ENCODE data around the gene PI16.

The PI16 gene

DNA sequence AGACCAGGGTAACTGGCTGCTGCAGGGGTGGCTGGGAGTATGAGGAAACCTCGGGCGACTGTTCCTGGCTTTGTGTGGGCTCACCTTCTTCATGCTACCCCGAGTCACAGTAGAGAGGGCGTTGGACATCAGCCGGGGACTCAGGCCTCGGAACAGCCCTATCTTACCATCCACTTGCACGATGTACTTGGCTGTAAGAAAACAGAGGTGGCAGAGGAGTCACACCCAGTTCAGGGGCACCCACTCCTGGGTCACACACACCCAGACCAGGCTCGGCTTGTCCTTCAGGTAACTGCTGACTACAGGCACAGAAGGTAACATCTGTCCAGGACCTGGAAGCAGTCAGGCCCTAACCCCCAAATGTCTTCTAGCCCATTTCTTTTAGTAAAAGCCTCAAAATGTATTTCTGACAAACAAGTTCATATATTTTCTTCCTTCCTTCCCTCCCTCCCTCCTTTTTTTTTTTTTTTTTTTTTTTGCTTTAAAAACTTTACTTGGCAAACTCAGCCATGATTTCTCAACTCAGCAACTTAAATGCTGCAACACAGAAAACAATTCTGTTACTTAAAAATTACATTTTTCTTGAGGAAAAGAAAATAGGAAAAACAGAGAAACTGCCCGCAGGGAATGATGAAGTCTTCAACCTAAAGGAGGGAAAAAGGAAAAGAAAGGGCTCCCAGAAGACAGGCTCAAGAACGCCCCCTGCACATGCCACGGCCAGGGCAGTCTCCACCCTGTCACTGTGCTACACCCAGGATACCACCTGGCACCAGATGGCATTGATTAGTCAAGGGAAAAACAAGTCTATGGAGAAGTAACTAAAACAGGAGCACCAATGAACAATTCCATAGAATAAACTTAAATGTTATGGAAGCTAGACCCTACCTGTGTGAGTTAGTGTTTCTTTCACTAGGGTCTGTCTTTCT is 24.1 kb downstream of the PI16 start:
- Histone ChIP-seq H3K36me3 (ENCODE audit: control insufficient read depth, insufficient read depth, low read length) (peaks cover 45% of the 10 kb centered on the region), H3K4me3 (replicated peaks; ENCODE audit: low read depth, low read length) (no peak overlapping the region), H3K27me3 (replicated peaks; ENCODE audit: control insufficient read depth, insufficient read depth, low read length) (no peaks in the 10 kb centered on the region)
- no peak for DNase-seq (ENCODE audit: extremely low read depth, insufficient read length)
- TF ChIP-seq, protein P1, sequence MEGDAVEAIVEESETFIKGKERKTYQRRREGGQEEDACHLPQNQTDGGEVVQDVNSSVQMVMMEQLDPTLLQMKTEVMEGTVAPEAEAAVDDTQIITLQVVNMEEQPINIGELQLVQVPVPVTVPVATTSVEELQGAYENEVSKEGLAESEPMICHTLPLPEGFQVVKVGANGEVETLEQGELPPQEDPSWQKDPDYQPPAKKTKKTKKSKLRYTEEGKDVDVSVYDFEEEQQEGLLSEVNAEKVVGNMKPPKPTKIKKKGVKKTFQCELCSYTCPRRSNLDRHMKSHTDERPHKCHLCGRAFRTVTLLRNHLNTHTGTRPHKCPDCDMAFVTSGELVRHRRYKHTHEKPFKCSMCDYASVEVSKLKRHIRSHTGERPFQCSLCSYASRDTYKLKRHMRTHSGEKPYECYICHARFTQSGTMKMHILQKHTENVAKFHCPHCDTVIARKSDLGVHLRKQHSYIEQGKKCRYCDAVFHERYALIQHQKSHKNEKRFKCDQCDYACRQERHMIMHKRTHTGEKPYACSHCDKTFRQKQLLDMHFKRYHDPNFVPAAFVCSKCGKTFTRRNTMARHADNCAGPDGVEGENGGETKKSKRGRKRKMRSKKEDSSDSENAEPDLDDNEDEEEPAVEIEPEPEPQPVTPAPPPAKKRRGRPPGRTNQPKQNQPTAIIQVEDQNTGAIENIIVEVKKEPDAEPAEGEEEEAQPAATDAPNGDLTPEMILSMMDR (IDR thresholded peaks at IDR 0.05; ENCODE audit: insufficient read depth, low read length, poor library complexity, severe bottlenecking): no peak

DNA sequence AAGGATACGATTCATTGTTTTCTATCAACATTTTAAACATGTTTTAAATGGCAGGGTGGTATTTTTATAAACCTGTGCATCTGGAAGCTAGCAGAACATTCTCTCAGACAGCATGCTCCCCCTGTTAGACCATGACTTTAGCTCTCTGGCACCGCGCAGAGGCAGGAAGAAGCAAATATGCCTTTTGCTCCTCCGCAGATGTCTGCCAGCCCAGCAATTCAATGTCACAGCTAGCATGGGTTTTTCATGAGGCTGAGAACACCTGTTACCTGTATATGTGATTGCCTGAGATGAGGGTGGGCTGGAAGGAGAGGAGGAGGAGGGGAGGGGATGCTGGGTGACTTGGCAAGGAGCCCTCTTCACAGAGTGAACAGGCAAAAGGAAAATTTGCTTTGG is 24.8 kb downstream of the PI16 start:
- no peak for DNase-seq (ENCODE audit: extremely low read depth, insufficient read length)
- Histone ChIP-seq H3K4me3 (replicated peaks; ENCODE audit: low read depth, low read length) (no peak overlapping the region), H3K27me3 (replicated peaks; ENCODE audit: control insufficient read depth, insufficient read depth, low read length) (no peaks in the 10 kb centered on the region), H3K36me3 (ENCODE audit: control insufficient read depth, insufficient read depth, low read length) (peaks cover 43% of the 10 kb centered on the region)
- TF ChIP-seq, protein P1 (IDR thresholded peaks at IDR 0.05; ENCODE audit: insufficient read depth, low read length, poor library complexity, severe bottlenecking): peak; percentile 46

DNA sequence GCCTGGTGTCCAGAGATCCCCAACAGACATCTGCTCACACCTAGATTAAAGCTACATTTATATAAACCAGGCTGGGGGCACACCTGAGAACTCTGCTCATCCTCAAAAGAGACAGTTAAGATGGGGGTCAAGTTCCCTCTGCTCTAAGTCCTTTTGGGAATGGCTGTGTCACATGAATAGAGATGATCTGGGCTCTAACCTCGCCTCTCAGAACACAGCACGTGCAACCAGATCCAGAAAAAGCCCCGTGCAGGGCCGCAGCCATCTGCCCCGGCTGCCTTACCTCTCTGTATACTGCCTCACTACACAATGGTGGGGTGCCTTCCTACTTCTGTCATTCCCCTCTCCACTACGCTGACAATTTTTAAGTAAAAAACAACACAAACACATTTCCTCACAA is 25.6 kb downstream of the PI16 start:
- no peak overlapping the region for H3K4me3 ChIP-seq (replicated peaks; ENCODE audit: low read depth, low read length)

DNA sequence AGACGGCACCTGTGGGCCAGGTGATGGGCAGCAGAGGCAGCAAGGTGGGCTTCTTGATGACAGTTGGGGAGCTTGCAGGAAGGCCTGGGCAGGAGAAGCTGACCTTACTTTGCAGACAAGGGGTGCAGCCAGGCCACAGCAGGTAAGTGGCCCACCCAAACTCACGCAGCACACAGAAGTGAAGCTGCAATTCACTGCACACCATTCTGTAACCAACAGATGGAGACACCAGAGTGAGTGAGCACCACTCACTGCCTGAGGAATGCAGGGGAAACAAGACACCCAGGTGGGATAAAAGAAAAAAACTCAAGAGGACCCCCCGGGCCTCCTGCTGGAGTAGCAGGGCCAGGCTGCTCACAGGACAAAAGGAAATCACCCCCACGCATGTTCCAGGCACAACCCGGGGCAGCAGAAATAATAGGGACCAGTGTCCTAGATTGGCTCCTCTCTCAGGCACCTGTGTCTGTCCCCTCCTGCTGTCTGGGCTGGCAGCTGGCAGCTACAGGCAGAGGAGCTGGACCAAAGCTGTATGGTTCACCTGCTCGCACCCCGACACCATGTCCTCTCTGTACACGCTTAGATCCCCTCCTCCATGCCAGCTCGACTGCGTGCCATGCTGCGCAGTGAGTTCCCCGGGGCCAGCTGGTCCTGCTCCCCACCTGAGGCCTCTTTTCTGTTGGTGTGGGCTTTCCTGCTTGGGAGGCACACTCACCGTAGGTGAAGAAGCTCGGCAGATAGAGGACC is 26.5 kb downstream of the PI16 start:
- TF ChIP-seq, protein P1 (IDR thresholded peaks at IDR 0.05; ENCODE audit: insufficient read depth, low read length, poor library complexity, severe bottlenecking): no peak
- DNase-seq (ENCODE audit: extremely low read depth, insufficient read length): no peak
- no peak overlapping the region for H3K4me3 ChIP-seq (replicated peaks; ENCODE audit: low read depth, low read length)
- peaks cover 32% of the 10 kb centered on the region for H3K36me3 ChIP-seq (ENCODE audit: control insufficient read depth, insufficient read depth, low read length)
- H3K27me3 ChIP-seq (replicated peaks; ENCODE audit: control insufficient read depth, insufficient read depth, low read length): no peaks in the 10 kb centered on the region

More for the DNA sequence above, 25.6 kb downstream of the PI16 start:
- peaks cover 41% of the 10 kb centered on the region for H3K36me3 ChIP-seq (ENCODE audit: control insufficient read depth, insufficient read depth, low read length)
- no peaks in the 10 kb centered on the region for H3K27me3 ChIP-seq (replicated peaks; ENCODE audit: control insufficient read depth, insufficient read depth, low read length)
- no peak for DNase-seq (ENCODE audit: extremely low read depth, insufficient read length)
- TF ChIP-seq, protein P1 (IDR thresholded peaks at IDR 0.05; ENCODE audit: insufficient read depth, low read length, poor library complexity, severe bottlenecking): no peak

DNA sequence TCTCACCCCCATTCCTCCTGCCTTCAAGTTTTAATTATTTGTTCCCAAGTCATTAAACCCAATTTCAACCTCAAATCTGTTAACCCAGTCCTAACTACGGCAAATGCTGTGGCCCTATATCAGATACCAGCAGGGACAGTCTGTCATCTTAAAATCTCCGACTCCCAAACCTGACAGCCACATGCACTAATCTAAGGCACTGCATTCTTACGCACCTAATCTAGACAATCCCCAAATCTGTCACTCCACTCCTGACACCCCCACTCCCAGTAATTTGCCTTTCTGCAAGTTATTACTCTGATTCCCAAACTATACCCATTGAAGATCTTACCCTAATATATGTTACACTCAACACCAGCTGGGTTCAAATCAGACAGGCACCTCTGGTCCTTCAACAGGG is 29.0 kb downstream of the PI16 start:
- Histone ChIP-seq H3K4me3 (replicated peaks; ENCODE audit: low read depth, low read length) (no peak overlapping the region), H3K27me3 (replicated peaks; ENCODE audit: control insufficient read depth, insufficient read depth, low read length) (no peaks in the 10 kb centered on the region), H3K36me3 (ENCODE audit: control insufficient read depth, insufficient read depth, low read length) (peaks cover 11% of the 10 kb centered on the region)
- TF ChIP-seq, protein P1 (IDR thresholded peaks at IDR 0.05; ENCODE audit: insufficient read depth, low read length, poor library complexity, severe bottlenecking): no peak
- no peak for DNase-seq (ENCODE audit: extremely low read depth, insufficient read length)

Measured in GM06990 (cell line).